HG03139 (cell line): ENCODE data around the gene OTOP3.
"Not testable (repeated sequence)": the region's sequence is repeated elsewhere in the genome, so short reads cannot be mapped to it uniquely, and the experiment has no call there.

Source experiments
- ATAC-seq: cut with Tn5 transposase; IDR thresholded peaks from one replicate; pipeline ENCODE4 v1.9.1; 2021; ENCODE audit not compliant: unreplicated experiment

The OTOP3 gene

GRCh38 chr17:74981318-74981978 lies 45.8 kb downstream of the OTOP3 start:
- no peak for ATAC-seq

GRCh38 chr17:74981979-74982662 lies 46.4 kb downstream of the OTOP3 start:
- ATAC-seq = peak; percentile 61

GRCh38 chr17:74982663-74983313 lies 47.1 kb downstream of the OTOP3 start:
- not testable (repeated sequence) for ATAC-seq

GRCh38 chr17:74986206-74986576 lies 50.5 kb downstream of the OTOP3 start:
- no peak for ATAC-seq

- ATAC-seq = peak; percentile 94
Measured at GRCh38 chr17:74987418-74987908, 51.8 kb downstream of the OTOP3 start, which contains the start of gene CDR2L. TSS of gene CDR2L (plus strand) at chr17:74987632. CDS start at chr17:74988044, 412 bp downstream.

- ATAC-seq = peak; percentile 18
Measured at GRCh38 chr17:74987909-74988711, 52.4 kb downstream of the OTOP3 start.

- no peak for ATAC-seq
Measured at GRCh38 chr17:74990581-74991105, 54.9 kb downstream of the OTOP3 start.

- no peak for ATAC-seq
Measured at GRCh38 chr17:74992223-74992622, 56.5 kb downstream of the OTOP3 start.

GRCh38 chr17:74994440-74994839 lies 58.7 kb downstream of the OTOP3 start:
- ATAC-seq = no peak

GRCh38 chr17:74995847-74996246 lies 60.1 kb downstream of the OTOP3 start:
- no peak for ATAC-seq

GRCh38 chr17:74998783-74999182 lies 63.1 kb downstream of the OTOP3 start:
- ATAC-seq = no peak

- no peak for ATAC-seq
Measured at GRCh38 chr17:74999523-74999922, 63.8 kb downstream of the OTOP3 start.
